ENCODE data around the gene ATXN7L1.

Gene ATXN7L1

DNA sequence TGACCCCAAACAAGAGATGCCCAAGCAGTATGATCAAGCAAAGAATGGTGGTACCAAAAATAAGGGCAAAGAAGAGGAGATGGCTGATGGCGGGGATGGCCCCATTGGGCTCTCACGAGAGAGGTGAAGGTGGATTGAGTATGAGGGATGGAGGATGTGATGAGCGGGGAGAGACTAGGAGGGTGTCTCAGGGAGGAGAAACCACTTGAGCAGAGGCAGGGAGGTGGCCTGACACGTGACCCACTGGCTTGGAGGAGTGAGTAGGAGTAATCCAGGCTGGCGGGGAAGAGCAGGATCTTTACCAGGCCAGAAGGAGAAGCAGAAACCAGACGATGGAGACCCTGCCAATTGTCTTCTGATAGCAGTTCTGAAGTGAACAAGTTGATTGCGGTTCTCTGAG lies 33.3 kb upstream of the ATXN7L1 start:
- Histone ChIP-seq H3K4me1 (ENCODE audit: control insufficient read depth, insufficient read depth, low read length) (peaks cover 3% of the 10 kb centered on the region), H3K36me3 (ENCODE audit: control insufficient read depth, insufficient read depth, low read length) (no peaks in the 10 kb centered on the region), H3K4me3 (ENCODE audit: low read length) (no peak overlapping the region), H3K27ac (ENCODE audit: low read length) (no peak overlapping the region), H3K27me3 (ENCODE audit: control insufficient read depth, insufficient read depth, low read length) (no peaks in the 10 kb centered on the region), H3K9me3 (ENCODE audit: control insufficient read depth, insufficient read depth, low read length) (no peaks in the 10 kb centered on the region)
- WGBS (ENCODE audit: insufficient coverage, insufficient read length): no CpG with 5 or more reads among the region's 7 CpGs
- DNase-seq (ENCODE audit: low read depth, low spot score): no peak

DNA sequence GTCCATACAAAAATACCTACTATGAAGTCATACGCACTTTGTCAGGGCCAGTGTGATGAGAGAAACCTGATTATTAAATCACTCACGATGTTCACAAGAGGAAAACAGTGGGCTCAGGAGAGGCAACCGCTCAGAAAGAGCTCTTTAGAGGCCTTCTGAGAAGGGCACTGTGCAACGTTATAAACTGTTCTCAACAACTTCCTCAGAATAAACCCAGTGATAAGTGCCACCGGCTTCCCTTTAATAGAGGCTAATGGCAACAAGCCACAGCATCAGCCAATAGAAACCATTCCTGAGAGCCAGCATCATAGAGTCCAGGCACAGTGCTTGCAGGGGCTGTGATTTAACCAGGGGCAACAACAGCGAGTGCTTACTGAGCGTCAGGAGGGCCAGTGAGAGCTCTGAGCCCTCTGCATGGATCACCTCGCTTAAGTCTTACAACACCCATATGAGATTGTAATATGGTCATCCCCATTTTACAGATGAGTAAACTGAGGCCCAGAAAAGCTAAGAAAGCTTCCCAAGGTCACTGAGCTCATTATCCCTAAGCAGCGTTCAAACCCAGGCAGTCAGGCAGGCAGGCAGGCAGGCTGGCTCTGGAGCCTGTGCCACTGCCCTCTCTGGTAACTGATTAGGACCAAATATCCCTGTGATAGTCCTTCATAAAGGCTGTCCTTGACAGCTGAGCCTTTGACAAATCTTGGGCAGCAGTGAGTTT lies 30.9 kb upstream of the ATXN7L1 start:
- no peak overlapping the region for H3K4me3 ChIP-seq (ENCODE audit: low read length)

DNA sequence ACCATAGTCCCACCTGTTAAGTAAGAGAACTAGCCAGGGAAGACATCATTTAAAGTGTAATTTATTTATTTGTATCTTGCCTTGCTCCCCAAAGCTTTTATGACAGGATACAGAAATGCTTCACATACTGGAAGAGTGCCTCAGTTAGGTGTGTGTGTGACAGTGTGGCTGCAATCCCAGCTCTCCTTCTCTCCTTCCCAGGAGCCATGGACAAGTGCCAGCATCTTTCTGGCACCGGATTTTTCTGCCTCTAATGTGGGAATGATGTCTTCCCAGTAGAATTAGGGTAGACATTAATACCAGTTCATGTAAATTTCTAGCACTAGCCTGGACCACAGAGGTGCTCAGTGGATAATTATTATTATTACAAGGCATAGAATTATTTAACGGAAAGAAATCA lies 30.3 kb upstream of the ATXN7L1 start:
- Histone ChIP-seq H3K4me3 (ENCODE audit: low read length) (no peak overlapping the region), H3K36me3 (ENCODE audit: control insufficient read depth, insufficient read depth, low read length) (no peaks in the 10 kb centered on the region), H3K4me1 (ENCODE audit: control insufficient read depth, insufficient read depth, low read length) (peaks cover 3% of the 10 kb centered on the region), H3K9me3 (ENCODE audit: control insufficient read depth, insufficient read depth, low read length) (no peaks in the 10 kb centered on the region), H3K27ac (ENCODE audit: low read length) (no peak overlapping the region), H3K27me3 (ENCODE audit: control insufficient read depth, insufficient read depth, low read length) (no peaks in the 10 kb centered on the region)
- DNase-seq (ENCODE audit: low read depth, low spot score): no peak
- WGBS (ENCODE audit: insufficient coverage, insufficient read length): no CpG with 5 or more reads among the region's 2 CpGs

More for the DNA sequence above, 30.9 kb upstream of the ATXN7L1 start:
- peaks cover 3% of the 10 kb centered on the region for H3K4me1 ChIP-seq (ENCODE audit: control insufficient read depth, insufficient read depth, low read length)
- no peak for DNase-seq (ENCODE audit: low read depth, low spot score)
- no peaks in the 10 kb centered on the region for H3K27me3 ChIP-seq (ENCODE audit: control insufficient read depth, insufficient read depth, low read length)
- H3K27ac ChIP-seq (ENCODE audit: low read length): no peak overlapping the region
- no CpG with 5 or more reads among the region's 9 CpGs for WGBS (ENCODE audit: insufficient coverage, insufficient read length)
- H3K9me3 ChIP-seq (ENCODE audit: control insufficient read depth, insufficient read depth, low read length): no peaks in the 10 kb centered on the region
- H3K36me3 ChIP-seq (ENCODE audit: control insufficient read depth, insufficient read depth, low read length): no peaks in the 10 kb centered on the region

DNA sequence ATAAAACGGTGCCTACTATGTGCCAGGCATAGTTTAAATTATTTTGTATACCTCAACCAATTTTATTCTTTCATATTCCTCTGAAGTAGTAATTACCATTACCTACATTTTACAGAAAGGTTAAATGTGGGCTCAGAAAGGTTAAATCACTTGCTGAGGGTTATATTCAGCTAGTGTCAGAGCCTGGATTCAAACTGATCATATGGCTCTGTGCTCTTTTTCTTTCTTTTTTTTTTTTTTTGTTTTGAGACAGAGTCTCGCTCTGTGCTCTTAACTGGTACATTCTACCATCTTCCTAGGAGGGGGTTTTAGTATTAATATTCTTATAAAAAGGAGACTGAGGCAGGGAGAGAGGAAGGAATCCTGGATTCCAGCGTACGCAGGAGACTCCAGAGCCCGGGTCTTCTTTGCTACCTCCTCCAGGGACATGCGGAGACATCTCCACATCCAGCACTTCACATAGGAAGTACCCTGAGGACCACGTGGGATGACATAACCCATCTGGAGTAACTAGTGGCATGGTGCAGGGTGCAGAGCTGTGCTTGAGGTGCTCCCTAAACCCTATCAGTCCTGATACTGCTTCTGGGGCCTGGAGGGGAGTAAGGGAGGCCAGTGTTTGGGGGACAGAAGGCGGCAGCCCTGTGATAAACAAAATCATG lies 29.6 kb upstream of the ATXN7L1 start:
- Histone ChIP-seq H3K9me3 (ENCODE audit: control insufficient read depth, insufficient read depth, low read length) (no peaks in the 10 kb centered on the region), H3K4me1 (ENCODE audit: control insufficient read depth, insufficient read depth, low read length) (peaks cover 3% of the 10 kb centered on the region), H3K36me3 (ENCODE audit: control insufficient read depth, insufficient read depth, low read length) (no peaks in the 10 kb centered on the region), H3K4me3 (ENCODE audit: low read length) (no peak overlapping the region), H3K27ac (ENCODE audit: low read length) (no peak overlapping the region), H3K27me3 (ENCODE audit: control insufficient read depth, insufficient read depth, low read length) (no peaks in the 10 kb centered on the region)
- WGBS (ENCODE audit: insufficient coverage, insufficient read length): no CpG with 5 or more reads among the region's 8 CpGs
- DNase-seq (ENCODE audit: low read depth, low spot score): no peak

DNA sequence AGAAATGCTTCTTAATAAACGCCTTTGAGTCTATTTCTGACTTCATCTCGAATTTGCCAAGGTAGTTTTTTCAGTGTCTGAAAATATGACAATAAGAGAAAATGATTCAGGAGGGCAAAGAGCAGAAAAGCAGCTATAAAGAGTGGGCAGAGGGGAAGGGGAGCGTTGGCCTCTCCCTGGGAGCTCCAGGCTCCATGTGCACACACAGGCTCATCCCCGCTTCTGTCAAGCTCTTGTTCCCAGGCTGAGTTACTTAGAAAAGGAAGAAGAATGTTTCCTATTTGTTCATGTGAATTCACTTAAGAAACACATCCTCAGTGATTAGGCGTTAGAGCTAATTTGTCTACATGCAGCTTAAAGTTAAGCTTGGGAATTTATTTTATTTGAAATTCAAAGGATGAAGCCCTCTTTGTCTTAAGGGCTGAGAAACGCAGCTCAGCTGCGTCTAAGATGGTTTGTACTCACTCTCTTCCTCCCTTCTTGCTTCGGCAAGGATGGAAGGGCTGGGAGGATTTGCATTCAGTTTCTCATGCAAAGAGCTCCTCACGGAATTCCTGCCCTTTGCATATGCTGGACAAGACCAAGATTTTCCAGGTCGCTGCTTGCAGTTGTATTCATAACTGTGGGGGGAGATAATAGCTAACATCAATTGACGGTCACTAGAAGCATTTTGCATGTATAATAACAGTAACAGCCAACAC lies 29.0 kb upstream of the ATXN7L1 start:
- Histone ChIP-seq H3K27me3 (ENCODE audit: control insufficient read depth, insufficient read depth, low read length) (no peaks in the 10 kb centered on the region), H3K4me3 (ENCODE audit: low read length) (no peak overlapping the region), H3K9me3 (ENCODE audit: control insufficient read depth, insufficient read depth, low read length) (no peaks in the 10 kb centered on the region), H3K27ac (ENCODE audit: low read length) (no peak overlapping the region), H3K4me1 (ENCODE audit: control insufficient read depth, insufficient read depth, low read length) (peaks cover 3% of the 10 kb centered on the region), H3K36me3 (ENCODE audit: control insufficient read depth, insufficient read depth, low read length) (no peaks in the 10 kb centered on the region)
- WGBS (ENCODE audit: insufficient coverage, insufficient read length): no CpG with 5 or more reads among the region's 11 CpGs
- DNase-seq (ENCODE audit: low read depth, low spot score): peak; percentile 27

DNA sequence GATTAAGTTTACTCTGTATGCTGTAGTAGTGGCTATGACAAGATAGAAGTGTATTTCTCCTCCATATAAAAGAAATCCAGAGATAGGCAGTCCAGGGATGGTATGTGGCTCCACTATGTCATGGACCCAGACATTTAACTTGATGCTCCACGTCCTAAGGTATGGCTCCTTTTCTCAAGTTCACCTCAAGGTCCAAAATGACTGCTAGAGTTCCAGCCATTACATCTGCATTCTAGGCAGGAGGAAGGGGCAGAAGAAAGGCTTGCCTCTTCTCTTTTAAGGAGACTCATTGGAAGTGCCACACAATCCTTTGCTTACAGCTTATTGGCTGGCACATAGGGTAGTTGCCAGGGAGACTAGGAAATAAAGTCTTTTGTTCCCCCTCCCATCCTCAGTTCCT lies 27.7 kb upstream of the ATXN7L1 start:
- H3K36me3 ChIP-seq (ENCODE audit: control insufficient read depth, insufficient read depth, low read length): no peaks in the 10 kb centered on the region
- H3K4me3 ChIP-seq (ENCODE audit: low read length): no peak overlapping the region
- no peak overlapping the region for H3K27ac ChIP-seq (ENCODE audit: low read length)
- no peaks in the 10 kb centered on the region for H3K9me3 ChIP-seq (ENCODE audit: control insufficient read depth, insufficient read depth, low read length)
- peaks cover 3% of the 10 kb centered on the region for H3K4me1 ChIP-seq (ENCODE audit: control insufficient read depth, insufficient read depth, low read length)
- no peaks in the 10 kb centered on the region for H3K27me3 ChIP-seq (ENCODE audit: control insufficient read depth, insufficient read depth, low read length)
- WGBS (ENCODE audit: insufficient coverage, insufficient read length): no CpG with 5 or more reads among the region's 1 CpG
- DNase-seq (ENCODE audit: low read depth, low spot score): no peak

DNA sequence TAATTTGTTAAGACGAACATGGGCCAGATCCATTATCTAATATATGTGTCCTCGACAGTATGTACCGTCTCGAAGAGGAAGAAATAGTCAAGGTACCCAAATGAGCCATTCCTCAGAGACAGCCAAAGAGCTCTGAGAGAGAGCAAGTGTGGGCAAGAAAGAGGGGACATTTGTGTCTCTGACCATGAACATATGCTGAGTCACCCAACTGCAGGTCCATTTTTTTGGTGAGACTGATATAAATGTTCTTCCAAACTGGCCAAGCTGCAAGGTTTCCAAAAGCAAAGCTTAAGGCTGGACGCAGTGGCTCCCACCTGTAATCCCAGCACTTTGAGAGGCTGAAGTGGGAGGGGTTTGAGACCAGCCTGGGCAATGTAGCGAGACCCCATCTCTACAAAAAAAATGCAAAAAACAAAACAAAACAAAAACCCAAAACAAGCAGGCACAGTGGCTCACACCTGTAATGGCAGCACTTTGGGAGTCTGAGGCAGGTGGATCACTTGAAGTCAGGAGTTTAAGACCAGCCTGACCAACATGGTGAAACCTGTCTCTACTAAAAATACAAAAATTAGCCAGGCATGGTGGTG lies 26.0 kb upstream of the ATXN7L1 start:
- Histone ChIP-seq H3K4me3 (ENCODE audit: low read length) (no peak overlapping the region), H3K27me3 (ENCODE audit: control insufficient read depth, insufficient read depth, low read length) (no peaks in the 10 kb centered on the region), H3K36me3 (ENCODE audit: control insufficient read depth, insufficient read depth, low read length) (no peaks in the 10 kb centered on the region), H3K9me3 (ENCODE audit: control insufficient read depth, insufficient read depth, low read length) (no peaks in the 10 kb centered on the region), H3K27ac (ENCODE audit: low read length) (no peak overlapping the region), H3K4me1 (ENCODE audit: control insufficient read depth, insufficient read depth, low read length) (peaks cover 3% of the 10 kb centered on the region)
- DNase-seq (ENCODE audit: low read depth, low spot score): no peak
- no CpG with 5 or more reads among the region's 6 CpGs for WGBS (ENCODE audit: insufficient coverage, insufficient read length)

DNA sequence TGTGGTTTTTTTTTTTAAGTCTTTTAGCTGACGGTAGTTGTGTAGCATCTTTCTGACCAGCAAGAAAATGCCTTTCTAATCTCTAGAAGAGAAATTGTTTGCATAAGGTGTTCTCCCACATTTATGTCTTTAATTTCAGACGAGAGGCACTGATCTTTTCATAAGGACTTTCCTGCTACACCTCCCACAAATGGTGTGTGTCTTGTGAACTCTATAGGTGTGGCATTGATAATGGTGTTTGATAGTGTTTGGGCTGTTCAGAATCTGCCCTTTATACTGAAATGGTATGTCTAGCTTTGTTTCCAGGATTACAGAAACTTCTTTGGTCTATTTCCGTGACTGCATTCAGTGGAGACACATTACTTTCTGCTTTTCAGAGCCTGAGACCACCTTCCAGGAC lies 21.6 kb upstream of the ATXN7L1 start:
- Histone ChIP-seq H3K36me3 (ENCODE audit: control insufficient read depth, insufficient read depth, low read length) (no peaks in the 10 kb centered on the region), H3K4me3 (ENCODE audit: low read length) (no peak overlapping the region), H3K4me1 (ENCODE audit: control insufficient read depth, insufficient read depth, low read length) (no peaks in the 10 kb centered on the region), H3K9me3 (ENCODE audit: control insufficient read depth, insufficient read depth, low read length) (no peaks in the 10 kb centered on the region), H3K27ac (ENCODE audit: low read length) (no peak overlapping the region), H3K27me3 (ENCODE audit: control insufficient read depth, insufficient read depth, low read length) (no peaks in the 10 kb centered on the region)
- DNase-seq (ENCODE audit: low read depth, low spot score): no peak
- WGBS (ENCODE audit: insufficient coverage, insufficient read length): no CpG with 5 or more reads among the region's 3 CpGs

DNA sequence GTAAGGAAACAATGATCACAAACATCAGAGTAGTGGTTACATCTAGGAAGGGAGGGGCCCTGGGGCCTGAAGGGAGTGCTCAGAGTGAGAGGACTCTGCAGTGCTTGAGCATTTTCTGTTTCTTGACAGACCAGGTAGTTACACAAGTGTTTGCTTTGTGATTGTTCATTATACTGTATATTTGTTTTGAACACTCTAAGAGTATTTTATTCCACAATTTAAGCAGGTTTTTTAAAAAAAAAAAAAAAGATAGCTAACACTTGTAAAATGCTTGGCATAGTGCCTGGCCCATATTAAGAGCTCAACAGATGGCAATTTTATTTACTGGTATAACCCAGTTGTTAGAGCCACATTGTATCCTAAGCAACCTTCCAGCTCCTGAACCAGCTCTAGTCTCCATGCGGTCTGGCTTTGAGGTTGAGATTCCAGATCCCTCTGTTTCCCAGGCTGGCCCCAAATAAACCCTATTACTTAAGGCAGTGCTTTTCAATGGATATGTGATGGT lies 20.1 kb upstream of the ATXN7L1 start:
- H3K9me3 ChIP-seq (ENCODE audit: control insufficient read depth, insufficient read depth, low read length): no peaks in the 10 kb centered on the region
- no peaks in the 10 kb centered on the region for H3K4me1 ChIP-seq (ENCODE audit: control insufficient read depth, insufficient read depth, low read length)
- H3K27ac ChIP-seq (ENCODE audit: low read length): no peak overlapping the region
- no peaks in the 10 kb centered on the region for H3K36me3 ChIP-seq (ENCODE audit: control insufficient read depth, insufficient read depth, low read length)
- no peaks in the 10 kb centered on the region for H3K27me3 ChIP-seq (ENCODE audit: control insufficient read depth, insufficient read depth, low read length)
- WGBS (ENCODE audit: insufficient coverage, insufficient read length): no CpG with 5 or more reads among the region's 1 CpG
- DNase-seq (ENCODE audit: low read depth, low spot score): no peak
- H3K4me3 ChIP-seq (ENCODE audit: low read length): no peak overlapping the region

DNA sequence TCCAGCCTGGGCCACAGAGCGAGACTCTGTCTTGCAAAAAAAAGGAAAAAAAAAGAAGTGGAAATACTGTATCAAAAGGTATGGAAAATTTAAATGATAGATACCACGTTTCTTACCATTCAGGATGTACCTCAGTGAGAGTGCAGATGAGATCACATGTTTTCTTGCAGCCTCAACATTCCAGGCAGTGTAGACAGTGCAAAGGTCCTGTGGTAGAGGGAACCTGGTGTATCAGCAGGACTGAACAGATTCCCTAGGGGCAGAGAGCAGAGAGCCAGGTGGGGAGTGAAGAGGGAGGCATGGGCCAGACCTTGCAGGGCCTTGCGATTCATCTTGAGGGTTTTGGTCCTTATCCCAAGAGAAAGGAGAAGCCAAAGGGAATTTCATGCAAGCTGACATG lies 17.7 kb upstream of the ATXN7L1 start:
- no peak overlapping the region for H3K27ac ChIP-seq (ENCODE audit: low read length)
- WGBS (ENCODE audit: insufficient coverage, insufficient read length): no CpG with 5 or more reads among the region's 3 CpGs

More for the DNA sequence above, 17.7 kb upstream of the ATXN7L1 start:
- Histone ChIP-seq H3K36me3 (ENCODE audit: control insufficient read depth, insufficient read depth, low read length) (no peaks in the 10 kb centered on the region), H3K4me3 (ENCODE audit: low read length) (no peak overlapping the region), H3K4me1 (ENCODE audit: control insufficient read depth, insufficient read depth, low read length) (no peaks in the 10 kb centered on the region), H3K9me3 (ENCODE audit: control insufficient read depth, insufficient read depth, low read length) (no peaks in the 10 kb centered on the region), H3K27me3 (ENCODE audit: control insufficient read depth, insufficient read depth, low read length) (no peaks in the 10 kb centered on the region)
- no peak for DNase-seq (ENCODE audit: low read depth, low spot score)
